Gastrocnemius medialis (tissue), 4 donors: ENCODE measurements around the gene SAMD10.

Source experiments
- POLR2A ChIP-seq, 2 donors: fragments of 450-650 bp; IDR thresholded peaks; one replicate each; pipeline ENCODE4 v1.6.1; 2017; ENCODE audit warnings: antibody characterized with exemption in 2 of 2, mild to moderate bottlenecking in 2 of 2, moderate library complexity in 2 of 2
- TF ChIP-seq, protein P1 (sequence below), 5 experiments: fragments of 450-650 bp in 3 of 5; fragments of 200-600 bp in 2 of 5; sonication (generic) in 2 of 5; IDR thresholded peaks in 4 of 5; conservative IDR thresholded peaks in 1 of 5; 1 replicate in 4 of 5; 2 replicates in 1 of 5; pipeline ENCODE4 v1.5.1; 2016 to 2019; ENCODE audit warnings: antibody characterized with exemption in 5 of 5, mild to moderate bottlenecking in 3 of 5, moderate library complexity in 3 of 5

- TF ChIP-seq, protein P1, sequence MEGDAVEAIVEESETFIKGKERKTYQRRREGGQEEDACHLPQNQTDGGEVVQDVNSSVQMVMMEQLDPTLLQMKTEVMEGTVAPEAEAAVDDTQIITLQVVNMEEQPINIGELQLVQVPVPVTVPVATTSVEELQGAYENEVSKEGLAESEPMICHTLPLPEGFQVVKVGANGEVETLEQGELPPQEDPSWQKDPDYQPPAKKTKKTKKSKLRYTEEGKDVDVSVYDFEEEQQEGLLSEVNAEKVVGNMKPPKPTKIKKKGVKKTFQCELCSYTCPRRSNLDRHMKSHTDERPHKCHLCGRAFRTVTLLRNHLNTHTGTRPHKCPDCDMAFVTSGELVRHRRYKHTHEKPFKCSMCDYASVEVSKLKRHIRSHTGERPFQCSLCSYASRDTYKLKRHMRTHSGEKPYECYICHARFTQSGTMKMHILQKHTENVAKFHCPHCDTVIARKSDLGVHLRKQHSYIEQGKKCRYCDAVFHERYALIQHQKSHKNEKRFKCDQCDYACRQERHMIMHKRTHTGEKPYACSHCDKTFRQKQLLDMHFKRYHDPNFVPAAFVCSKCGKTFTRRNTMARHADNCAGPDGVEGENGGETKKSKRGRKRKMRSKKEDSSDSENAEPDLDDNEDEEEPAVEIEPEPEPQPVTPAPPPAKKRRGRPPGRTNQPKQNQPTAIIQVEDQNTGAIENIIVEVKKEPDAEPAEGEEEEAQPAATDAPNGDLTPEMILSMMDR (IDR thresholded peaks at IDR 0.05 in 4 of 5, conservative IDR thresholded peaks at IDR 0.05 in 1 of 5), result no peak
- no peak for TF ChIP-seq POLR2A (IDR thresholded peaks at IDR 0.05)
Observed at GRCh38 chr20:64015635-64016034, 36.2 kb upstream of the SAMD10 start.
